HCT116 (cell line): Measurements from ENCODE around the gene USP47. TPM values are rescaled to one million over a fixed set of nuclear protein-coding genes. Genes with fewer than 3 reads are reported as not detected.

ENCODE experiments used
- ATAC-seq: fragments of 200-7000 bp; cut with Tn5 transposase; 2 replicates; pipeline ENCODE4 v1.9.1; 2020; ENCODE audit warnings: mild to moderate bottlenecking, moderate library complexity
- BruUV-seq: library from RNA; stranded (reverse); fragments of 400-500 nt; replicated peaks from 2 replicates; lab custom pipeline; 2021; lab: Mats Ljungman, UMichigan
- CTCF ChIA-PET: fragments of 300-600 bp; sonication (Branson Sonifier 250); formaldehyde crosslinking; loops from one replicate; lab custom pipeline; 2021; ENCODE audit warnings: antibody characterized with exemption; lab: Charles Lee
- POLR2A ChIA-PET: fragments of 300-600, 350-600 bp; sonication (Branson Sonifier 250); formaldehyde crosslinking; loops from one replicate; lab custom pipeline; 2021; ENCODE audit warnings: antibody characterized with exemption; lab: Charles Lee
- RAD21 ChIA-PET, 2 experiments: fragments of 300-600 bp; sonication (Branson Sonifier 250); formaldehyde crosslinking; loops; one replicate each; lab custom pipeline; 2023; ENCODE audit warnings: low total read pairs in 2 of 2; ENCODE audit not compliant: uncharacterized antibody in 2 of 2, unreplicated experiment in 2 of 2, low non-redundant PET in 1 of 2; lab: Charles Lee
- DNase-seq: peaks from one replicate; pipeline ENCODE4 v3.0.0-alpha.2; 2010; ENCODE audit warnings: low read depth, low spot score
- H2AFZ ChIP-seq: fragments of 200-600 bp; shearing (Covaris generic), sonication (generic); 2 replicates; pipeline ENCODE4 v1.6.1; 2017; ENCODE audit warnings: low read depth, mixed run types, mixed read lengths, antibody characterized with exemption, low read length; ENCODE audit not compliant: poor library complexity, severe bottlenecking
- H3K27ac ChIP-seq: 2 replicates; pipeline ENCODE4 v1.5.1; 2012; ENCODE audit warnings: low read depth, low read length
- H3K27me3 ChIP-seq: fragments of 200-600 bp; sonication (generic); 2 replicates; pipeline ENCODE4 v1.6.1; 2016; ENCODE audit warnings: mixed run types, low read length, mixed read lengths; ENCODE audit not compliant: insufficient read depth
- H3K36me3 ChIP-seq, 2 experiments: fragments of 200-500 bp in 1 of 2; fragments of 200-600 bp in 1 of 2; sonication (Bioruptor generic) in 1 of 2; sonication (generic) in 1 of 2; 2 replicates each; pipeline versions ENCODE4 v1.5.1 to v1.6.1; 2014 to 2016; ENCODE audit warnings: low read length in 2 of 2, inconsistent platforms in 1 of 2, mixed read lengths in 1 of 2, mixed run types in 1 of 2; ENCODE audit not compliant: insufficient read depth in 2 of 2, control insufficient read depth in 1 of 2
- H3K4me1 ChIP-seq, 2 experiments: fragments of 200-600 bp in 1 of 2; sonication (generic) in 1 of 2; 2 replicates each; pipeline versions ENCODE4 v1.5.1 to v1.6.1; 2012 to 2017; ENCODE audit warnings: low read length in 2 of 2, inconsistent platforms in 1 of 2, mild to moderate bottlenecking in 1 of 2, mixed read lengths in 1 of 2, mixed run types in 1 of 2, moderate library complexity in 1 of 2; ENCODE audit not compliant: insufficient read depth in 2 of 2, control insufficient read depth in 1 of 2
- H3K4me2 ChIP-seq: fragments of 200-600 bp; sonication (generic); 2 replicates; pipeline ENCODE4 v1.6.1; 2017; ENCODE audit warnings: mixed run types, low read length, mixed read lengths
- H3K4me3 ChIP-seq, 2 experiments: fragments of 200-600 bp in 1 of 2; sonication (generic) in 1 of 2; replicated peaks in 1 of 2; 2 replicates each; pipeline ENCODE4 v1.5.1; 2011 to 2016; ENCODE audit warnings: low read length in 2 of 2, control low read depth in 1 of 2, low read depth in 1 of 2, mild to moderate bottlenecking in 1 of 2, mixed read lengths in 1 of 2, mixed run types in 1 of 2
- H3K79me2 ChIP-seq: fragments of 200-600 bp; sonication (generic); 2 replicates; pipeline ENCODE4 v1.6.1; 2017; ENCODE audit warnings: mild to moderate bottlenecking, mixed run types, low read length, moderate library complexity, mixed read lengths; ENCODE audit not compliant: insufficient read depth
- H3K9ac ChIP-seq: fragments of 200-600 bp; sonication (generic); 2 replicates; pipeline ENCODE4 v1.6.1; 2016; ENCODE audit warnings: low read length, mixed read lengths
- H3K9me2 ChIP-seq: fragments of 200-600 bp; sonication (generic), shearing (Covaris generic); 2 replicates; pipeline ENCODE4 v1.6.1; 2017; ENCODE audit warnings: mixed run types, mild to moderate bottlenecking, moderate library complexity; ENCODE audit not compliant: insufficient read depth
- H3K9me3 ChIP-seq, 2 experiments: fragments of 200-500 bp in 1 of 2; fragments of 200-600 bp in 1 of 2; sonication (Bioruptor generic) in 1 of 2; sonication (generic) in 1 of 2; 2 replicates each; pipeline ENCODE4 v1.6.1; 2014 to 2017; ENCODE audit warnings: low read length in 2 of 2, mixed read lengths in 2 of 2, inconsistent platforms in 1 of 2, low read depth in 1 of 2, mild to moderate bottlenecking in 1 of 2, mixed run types in 1 of 2, moderate library complexity in 1 of 2; ENCODE audit not compliant: control insufficient read depth in 1 of 2, insufficient read depth in 1 of 2
- H4K20me1 ChIP-seq: fragments of 200-600 bp; sonication (generic), shearing (Covaris generic); 2 replicates; pipeline ENCODE4 v1.6.1; 2017; ENCODE audit warnings: mixed run types, mild to moderate bottlenecking, moderate library complexity; ENCODE audit not compliant: insufficient read depth
- ATF3 ChIP-seq: IDR thresholded peaks from 2 replicates; pipeline ENCODE4 v1.6.1; 2012
- CBX3 ChIP-seq: IDR thresholded peaks from 2 replicates; pipeline ENCODE4 v1.6.1; 2012; ENCODE audit warnings: low read depth
- CEBPB ChIP-seq: IDR thresholded peaks from 2 replicates; pipeline ENCODE4 v1.6.1; 2012; ENCODE audit warnings: low read depth
- CTCF ChIP-seq, 3 experiments: fragments of 200-600 bp in 1 of 3; sonication (generic) in 1 of 3; IDR thresholded peaks in 2 of 3; conservative IDR thresholded peaks in 1 of 3; 2 replicates each; pipeline ENCODE4 v1.5.1; 2012 to 2017; ENCODE audit warnings: low read depth in 2 of 3, low read length in 2 of 3, antibody characterized with exemption in 1 of 3, borderline replicate concordance in 1 of 3, control low read depth in 1 of 3, mild to moderate bottlenecking in 1 of 3, mixed read lengths in 1 of 3, mixed run types in 1 of 3, moderate library complexity in 1 of 3; ENCODE audit not compliant: insufficient read depth in 1 of 3
- EGR1 ChIP-seq: IDR thresholded peaks from 2 replicates; pipeline ENCODE4 v1.6.1; 2012; ENCODE audit warnings: low read depth
- ELF1 ChIP-seq: IDR thresholded peaks from 2 replicates; pipeline ENCODE4 v1.6.1; 2012; ENCODE audit warnings: low read depth, borderline replicate concordance
- EZH2 ChIP-seq: fragments of 200-600 bp; sonication (generic); IDR thresholded peaks from 2 replicates; pipeline ENCODE4 v1.6.1; 2017; ENCODE audit warnings: antibody characterized with exemption, mixed run types
- EZH2phosphoT487 ChIP-seq: fragments of 200-600 bp; IDR thresholded peaks from 2 replicates; pipeline ENCODE4 v1.6.1; 2018; ENCODE audit warnings: antibody characterized with exemption, borderline replicate concordance
- FOSL1 ChIP-seq: IDR thresholded peaks from 2 replicates; pipeline ENCODE4 v1.6.1; 2012; ENCODE audit warnings: low read depth
- JUND ChIP-seq: IDR thresholded peaks from 2 replicates; pipeline ENCODE4 v1.6.1; 2012
- MAX ChIP-seq: IDR thresholded peaks from 2 replicates; pipeline ENCODE4 v1.6.1; 2012
- POLR2A ChIP-seq: IDR thresholded peaks from 2 replicates; pipeline ENCODE4 v1.7.0; 2011; ENCODE audit warnings: borderline replicate concordance; ENCODE audit not compliant: insufficient read depth, insufficient read length; ENCODE audit errors: extremely low read depth
- POLR2AphosphoS5 ChIP-seq: IDR thresholded peaks from 2 replicates; pipeline ENCODE4 v1.6.1; 2011; ENCODE audit warnings: mild to moderate bottlenecking, low read depth, low read length, moderate library complexity
- RAD21 ChIP-seq: IDR thresholded peaks from 2 replicates; pipeline ENCODE4 v1.6.1; 2012; ENCODE audit warnings: low read depth, mild to moderate bottlenecking
- SP1 ChIP-seq: IDR thresholded peaks from 2 replicates; pipeline ENCODE4 v1.6.1; 2012; ENCODE audit warnings: low read depth
- SRF ChIP-seq: IDR thresholded peaks from 2 replicates; pipeline ENCODE4 v1.6.1; 2012; ENCODE audit warnings: low read depth
- TCF7L2 ChIP-seq: IDR thresholded peaks from 2 replicates; pipeline ENCODE4 v1.7.0; 2011; ENCODE audit warnings: borderline replicate concordance, inconsistent platforms; ENCODE audit not compliant: insufficient read depth, insufficient read length; ENCODE audit errors: extremely low read depth
- ZFX ChIP-seq: fragments of 450-650 bp; IDR thresholded peaks from 2 replicates; pipeline ENCODE4 v1.6.1; 2017
- ZNF274 ChIP-seq: fragments of 200-500 bp; sonication (Bioruptor generic); IDR thresholded peaks from 2 replicates; pipeline ENCODE4 v1.6.1; 2014; ENCODE audit warnings: mild to moderate bottlenecking, low read depth, low read length, inconsistent platforms
- intact Hi-C: fragments of 100-400 bp; cut with micrococcal nuclease; formaldehyde crosslinking; loops from 2 replicates; pipeline ENCODE4 v1.10.0; 2022
- total RNA-seq: library from RNA; stranded (reverse); gene quantifications from one replicate; pipeline ENCODE4 v1.2.1, GENCODE V29; 2021; ENCODE audit not compliant: unreplicated experiment

The USP47 gene
- total RNA-seq, 1 experiment from 2014 or later: 18.9 TPM

- intact Hi-C loops: no loop called here
- TF ChIP-seq POLR2A: no peak
- DNase-seq: no peak
Observed at GRCh38 chr11:11915625-11916024, 73.9 kb downstream of the USP47 start.

GRCh38 chr11:11916981-11917399, 75.2 kb downstream of the USP47 start:
- CTCF ChIA-PET: no interaction called here
- Histone ChIP-seq H3K79me2 (no peaks in the 10 kb centered on the region), H4K20me1 (no peaks in the 10 kb centered on the region), H3K36me3 (no peaks in the 10 kb centered on the region), H3K9me3 (no peaks in the 10 kb centered on the region), H3K9ac (no peak overlapping the region), H3K9me2 (no peaks in the 10 kb centered on the region), H3K27ac (no peak overlapping the region), H3K27me3 (no peaks in the 10 kb centered on the region), H2AFZ (no peak overlapping the region), H3K4me2 (no peak overlapping the region), H3K4me1 (peaks cover 3 to 6% of the 10 kb centered on the region in 2 experiments; a peak in 1 of 4 replicates), H3K4me3 (no peak overlapping the region)
- no peak for DNase-seq
- ATAC-seq: no peak
- RAD21 ChIA-PET: no interaction called here
- intact Hi-C loops: no loop called here
- POLR2A ChIA-PET: no interaction called here
- no TSS peak for BruUV-seq
- no peak for TF ChIP-seq TCF7L2
- no peak for TF ChIP-seq EZH2
- no peak for TF ChIP-seq CBX3
- no peak for TF ChIP-seq ZNF274
- no peak for TF ChIP-seq SP1
- TF ChIP-seq RAD21: no peak
- TF ChIP-seq EZH2phosphoT487: no peak
- no peak for TF ChIP-seq POLR2AphosphoS5
- TF ChIP-seq SRF: no peak
- no peak for TF ChIP-seq CTCF (IDR thresholded peaks at IDR 0.05 in 2 of 3, conservative IDR thresholded peaks at IDR 0.05 in 1 of 3; ENCODE audit: borderline replicate concordance in 1 of 3, insufficient read depth in 1 of 3, low read depth in 2 of 3, low read length in 2 of 3)
- no peak for TF ChIP-seq POLR2A
- no peak for TF ChIP-seq CEBPB
- no peak for TF ChIP-seq JUND
- TF ChIP-seq ZFX: no peak
- TF ChIP-seq FOSL1: no peak
- no peak for TF ChIP-seq EGR1
- no peak for TF ChIP-seq ATF3
- no peak for TF ChIP-seq ELF1
- no peak for TF ChIP-seq MAX

More at GRCh38 chr11:11915625-11916024, 73.9 kb downstream of the USP47 start:
- Histone ChIP-seq H2AFZ (no peak overlapping the region), H3K27me3 (no peaks in the 10 kb centered on the region), H3K27ac (no peak overlapping the region), H3K9ac (no peak overlapping the region), H3K9me2 (no peaks in the 10 kb centered on the region), H4K20me1 (no peaks in the 10 kb centered on the region), H3K36me3 (no peaks in the 10 kb centered on the region), H3K4me3 (no peak overlapping the region), H3K79me2 (no peaks in the 10 kb centered on the region), H3K4me1 (peaks cover 3 to 6% of the 10 kb centered on the region in 2 experiments; a peak in 1 of 4 replicates), H3K4me2 (no peak overlapping the region), H3K9me3 (no peaks in the 10 kb centered on the region)
- no TSS peak for BruUV-seq
- ChIA-PET CTCF (no interaction called here), POLR2A (no interaction called here), RAD21 (no interaction called here)
- no peak for ATAC-seq
